ENCODE results near the gene CASZ1. TPM values are rescaled to one million over a fixed set of nuclear protein-coding genes. Genes with fewer than 3 reads are reported as not detected.

CASZ1 gene
- total RNA-seq, 2 experiments from 2014 or later, result 2.9 to 4.1 TPM

GRCh38 chr1:10631121-10631810 lies 165.2 kb downstream of the CASZ1 start:
- DNase-seq (no peak), ATAC-seq (no peak)
- CTCF ChIA-PET, result no interaction called here
- POLR2A ChIA-PET, result interaction anchor here (1.0 kb wide), 1 partner anchor 81 kb away, joined by 3 read pairs; no protein-coding TSS in a partner anchor
- no peak for TF ChIP-seq CTCF (IDR thresholded peaks at IDR 0.05)
- H3K27ac Mint-ChIP-seq, result no peak overlapping the region
- no peaks in the 10 kb centered on the region for H3K9me3 Mint-ChIP-seq
- peaks cover 5% of the 10 kb centered on the region for H3K36me3 Mint-ChIP-seq (ENCODE audit: low read depth)
- H3K4me3 Mint-ChIP-seq, result no peak overlapping the region
- H3K27me3 Mint-ChIP-seq, result no peaks in the 10 kb centered on the region
- H3K4me1 Mint-ChIP-seq (ENCODE audit: low read depth), result no peaks in the 10 kb centered on the region
- intact Hi-C loops (cut with micrococcal nuclease), result no loop called here

- intact Hi-C loops (cut with micrococcal nuclease), result no loop called here
- Mint-ChIP-seq H3K27me3 (no peaks in the 10 kb centered on the region), H3K4me1 (ENCODE audit: low read depth) (no peaks in the 10 kb centered on the region), H3K4me3 (no peak overlapping the region), H3K9me3 (no peaks in the 10 kb centered on the region), H3K36me3 (ENCODE audit: low read depth) (peaks cover 5% of the 10 kb centered on the region), H3K27ac (no peak overlapping the region)
- POLR2A ChIA-PET, result interaction anchor here (0.9 to 1.0 kb wide), 2 partner anchors 13 to 80 kb away, joined by 3 read pairs; no protein-coding TSS in a partner anchor
- DNase-seq (no peak), ATAC-seq (no peak)
- CTCF ChIA-PET, result no interaction called here
- no peak for TF ChIP-seq CTCF (IDR thresholded peaks at IDR 0.05)
These were observed 165.8 kb downstream of the CASZ1 start for GRCh38 chr1:10630661-10631120.

- POLR2A ChIA-PET, result interaction anchor here (0.9 to 1.0 kb wide), 2 partner anchors 14 to 80 kb away, joined by 3 read pairs; no protein-coding TSS in a partner anchor
- no peaks in the 10 kb centered on the region for H3K27me3 Mint-ChIP-seq
- TF ChIP-seq CTCF (IDR thresholded peaks at IDR 0.05), result no peak
- H3K4me1 Mint-ChIP-seq (ENCODE audit: low read depth), result no peaks in the 10 kb centered on the region
- intact Hi-C loops (cut with micrococcal nuclease), result no loop called here
- no peaks in the 10 kb centered on the region for H3K9me3 Mint-ChIP-seq
- peaks cover 5% of the 10 kb centered on the region for H3K36me3 Mint-ChIP-seq (ENCODE audit: low read depth)
- ATAC-seq (no peak), DNase-seq (no peak)
- CTCF ChIA-PET, result no interaction called here
- H3K4me3 Mint-ChIP-seq, result no peak overlapping the region
- no peak overlapping the region for H3K27ac Mint-ChIP-seq
These were observed 166.5 kb downstream of the CASZ1 start for GRCh38 chr1:10629816-10630571.

- H3K36me3 Mint-ChIP-seq (ENCODE audit: low read depth), result peaks cover 5% of the 10 kb centered on the region
These were observed 167.2 kb downstream of the CASZ1 start for GRCh38 chr1:10629091-10629815.

More at GRCh38 chr1:10629091-10629815, 167.2 kb downstream of the CASZ1 start:
- Mint-ChIP-seq H3K4me3 (no peak overlapping the region), H3K27ac (no peak overlapping the region), H3K4me1 (ENCODE audit: low read depth) (no peaks in the 10 kb centered on the region), H3K27me3 (no peaks in the 10 kb centered on the region), H3K9me3 (no peaks in the 10 kb centered on the region)
- intact Hi-C loops (cut with micrococcal nuclease), result no loop called here
- no peak for TF ChIP-seq CTCF (IDR thresholded peaks at IDR 0.05)
- DNase-seq (no peak), ATAC-seq (no peak)
- ChIA-PET CTCF (no interaction called here), POLR2A (interaction anchor here (0.9 kb wide), 1 partner anchor 15 kb away, joined by 3 read pairs; no protein-coding TSS in a partner anchor)
